SK-MEL-5 (cell line): ENCODE data around the gene CELSR1. TPM values are rescaled to one million over a fixed set of nuclear protein-coding genes. Genes with fewer than 3 reads are reported as not detected.
"Not testable (repeated sequence)": the region's sequence is repeated elsewhere in the genome, so short reads cannot be mapped to it uniquely, and the experiment has no call there.

ENCODE experiments used
- DNase-seq: peaks from one replicate; pipeline ENCODE4 v3.0.0-alpha.2; 2016; ENCODE audit warnings: low read depth, low spot score
- in situ Hi-C: cut with HindIII; loops from 2 replicates; pipeline ENCODE4 v1.10.0; 2016; ENCODE audit warnings: low sequenced_read_pairs, high pct_unique_total_duplicates, low pct_unique_long_range_greater_than_20kb
- total RNA-seq: library from RNA; depleted of rRNA; stranded (reverse); fragments of >200 nt; shearing (Covaris generic); gene quantifications from 2 replicates; pipeline ENCODE4 v1.2.3, GENCODE V29; 2014

Gene CELSR1
- total RNA-seq, 1 experiment from 2014 or later, result 12.5 TPM

- in situ Hi-C loops, result loop anchor here (10.0 kb wide), 1 partner anchor 191 kb away; no protein-coding TSS in a partner anchor
- DNase-seq, result peak; percentile 84
Measured at GRCh38 chr22:46335201-46336118, 202.0 kb downstream of the CELSR1 start, which contains the start of gene TRMU. TRMU (plus strand) TSS chr22:46335714; CDS start chr22:46335765, 51 bp downstream.

GRCh38 chr22:46331496-46331895, 205.9 kb downstream of the CELSR1 start:
- in situ Hi-C loops, result loop anchor here (10.0 kb wide), 1 partner anchor 187 kb away; no protein-coding TSS in a partner anchor
- no peak for DNase-seq

- DNase-seq, result no peak
- in situ Hi-C loops, result loop anchor here (10.0 kb wide), 1 partner anchor 186 kb away; no protein-coding TSS in a partner anchor
Measured at GRCh38 chr22:46330426-46330825, 207.0 kb downstream of the CELSR1 start.

- in situ Hi-C loops, result loop anchor here (10.0 kb wide), 1 partner anchor 185 kb away; no protein-coding TSS in a partner anchor
- DNase-seq, result no peak
Measured at GRCh38 chr22:46329616-46330015, 207.8 kb downstream of the CELSR1 start.

GRCh38 chr22:46328797-46329196, 208.6 kb downstream of the CELSR1 start:
- in situ Hi-C loops, result no loop called here

GRCh38 chr22:46327691-46328465, 209.5 kb downstream of the CELSR1 start:
- in situ Hi-C loops, result no loop called here
- no peak for DNase-seq

More at GRCh38 chr22:46328797-46329196, 208.6 kb downstream of the CELSR1 start:
- DNase-seq, result no peak

- no peak for DNase-seq
- in situ Hi-C loops, result no loop called here
Measured at GRCh38 chr22:46326066-46326680, 211.2 kb downstream of the CELSR1 start.

- DNase-seq, result no peak
- in situ Hi-C loops, result loop anchor here (25.0 kb wide), 1 partner anchor 311 kb away; no protein-coding TSS in a partner anchor
Measured at GRCh38 chr22:46323162-46323561, 214.3 kb downstream of the CELSR1 start.

- in situ Hi-C loops, result loop anchor here (25.0 kb wide), 1 partner anchor 310 kb away; no protein-coding TSS in a partner anchor
- DNase-seq, result no peak
Measured at GRCh38 chr22:46322711-46323110, 214.7 kb downstream of the CELSR1 start.

GRCh38 chr22:46320716-46321386, 216.6 kb downstream of the CELSR1 start:
- in situ Hi-C loops, result loop anchor here (25.0 kb wide), 1 partner anchor 309 kb away; no protein-coding TSS in a partner anchor

GRCh38 chr22:46320166-46320710, 217.2 kb downstream of the CELSR1 start:
- in situ Hi-C loops, result loop anchor here (25.0 kb wide), 1 partner anchor 308 kb away; no protein-coding TSS in a partner anchor
- DNase-seq, result no peak

More at GRCh38 chr22:46320716-46321386, 216.6 kb downstream of the CELSR1 start:
- no peak for DNase-seq

GRCh38 chr22:46319319-46319718, 218.1 kb downstream of the CELSR1 start:
- in situ Hi-C loops, result loop anchor here (25.0 kb wide), 1 partner anchor 307 kb away; no protein-coding TSS in a partner anchor
- no peak for DNase-seq

GRCh38 chr22:46318576-46318975, 218.8 kb downstream of the CELSR1 start:
- DNase-seq, result no peak
- in situ Hi-C loops, result loop anchor here (25.0 kb wide), 1 partner anchor 306 kb away; no protein-coding TSS in a partner anchor

GRCh38 chr22:46317646-46318045, 219.8 kb downstream of the CELSR1 start:
- in situ Hi-C loops, result loop anchor here (25.0 kb wide), 1 partner anchor 305 kb away; no protein-coding TSS in a partner anchor
- DNase-seq, result no peak

GRCh38 chr22:46315976-46316375, 221.4 kb downstream of the CELSR1 start:
- in situ Hi-C loops, result loop anchor here (25.0 kb wide), 1 partner anchor 304 kb away; no protein-coding TSS in a partner anchor

GRCh38 chr22:46312848-46313247, 224.6 kb downstream of the CELSR1 start:
- in situ Hi-C loops, result loop anchor here (25.0 kb wide), 1 partner anchor 301 kb away; no protein-coding TSS in a partner anchor
- not testable (repeated sequence) for DNase-seq

More at GRCh38 chr22:46315976-46316375, 221.4 kb downstream of the CELSR1 start:
- no peak for DNase-seq
